DMS79 (cell line): ENCODE results near the gene IMPG2.

Experiments
- DNase-seq: peaks from one replicate; lab custom pipeline; 2025; lab: John Stamatoyannopoulos, UW

IMPG2 gene

DNA sequence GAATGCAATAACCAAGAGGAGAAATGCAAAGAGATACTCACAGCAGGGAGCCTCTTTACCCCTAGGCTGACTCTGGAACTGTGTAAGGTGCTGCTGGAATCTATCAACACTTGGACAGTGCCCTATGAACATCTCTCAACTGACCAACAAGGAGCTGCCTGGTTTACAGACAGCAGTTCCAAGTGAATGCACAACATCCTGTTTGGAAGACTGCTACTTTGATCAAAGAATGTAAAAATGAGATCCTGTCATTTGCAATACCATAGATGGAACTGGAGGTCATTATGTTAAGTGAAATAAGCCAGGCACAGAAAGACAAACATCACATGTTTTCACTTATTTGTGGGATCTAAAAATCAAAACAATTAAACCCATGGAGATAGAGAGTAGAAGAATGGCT is 136.3 kb downstream of the IMPG2 start:
- no peak for DNase-seq

GRCh38 chr3:101183151-101183550 is 137.2 kb downstream of the IMPG2 start:
- no peak for DNase-seq

DNA sequence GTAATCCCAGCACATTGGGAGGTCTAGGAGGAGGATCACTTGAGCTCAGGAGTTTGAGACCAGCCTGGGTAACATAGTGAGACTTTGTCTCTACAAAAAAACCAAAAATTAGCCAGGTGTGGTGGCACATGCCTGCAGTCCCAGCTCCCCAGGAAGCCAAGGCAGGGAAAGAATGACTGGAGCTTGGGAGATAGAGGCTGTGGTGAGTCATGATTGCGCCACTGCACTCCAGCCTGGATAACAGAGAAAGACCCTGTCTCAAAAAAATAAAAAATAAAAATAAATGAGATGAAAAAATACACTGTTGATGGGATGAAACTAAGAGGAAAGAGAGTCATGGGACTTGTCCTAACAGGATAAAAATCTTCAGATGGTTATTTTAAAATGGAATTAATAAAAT is 137.6 kb downstream of the IMPG2 start:
- no peak for DNase-seq

DNA sequence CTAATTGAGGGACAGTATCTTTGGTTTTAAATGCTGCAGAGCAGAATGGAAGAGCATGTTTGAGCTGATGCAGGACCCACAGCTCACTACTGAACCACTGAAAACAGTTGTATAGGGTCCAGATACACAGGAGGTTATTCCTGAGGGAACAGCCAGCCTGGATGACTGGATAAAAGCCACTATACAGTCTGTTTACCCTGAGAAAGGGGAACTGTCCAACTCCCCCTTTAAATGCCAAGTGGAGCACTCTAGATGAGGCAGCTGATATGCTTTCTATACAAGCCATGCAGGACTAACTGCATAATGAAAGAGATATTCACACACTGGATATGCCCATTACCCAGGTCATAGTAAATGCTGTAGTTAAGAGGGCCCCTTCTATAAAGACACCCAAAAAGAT is 138.6 kb downstream of the IMPG2 start:
- no peak for DNase-seq

- DNase-seq = no peak
These were observed 140.7 kb downstream of the IMPG2 start for GRCh38 chr3:101179637-101180036.

DNA sequence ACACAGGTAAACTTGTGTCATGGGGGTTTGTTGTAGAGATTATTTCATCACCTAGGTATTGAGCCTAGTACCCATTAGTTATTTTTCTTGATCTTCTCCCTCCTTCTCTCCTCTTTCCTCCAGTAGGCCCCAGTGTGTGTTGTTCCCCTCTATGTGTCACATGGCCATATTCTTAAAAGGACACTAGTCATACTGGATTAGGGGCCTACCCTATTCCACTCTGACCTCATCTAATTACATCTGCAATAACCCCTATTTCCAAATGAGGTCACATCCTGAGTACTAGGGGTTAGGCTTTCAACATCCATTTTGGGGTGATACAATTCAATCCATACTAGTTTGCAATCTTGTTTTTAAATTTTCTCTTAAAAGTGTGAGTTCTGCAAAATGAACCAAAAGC is 142.8 kb downstream of the IMPG2 start:
- no peak for DNase-seq
